WTC11 (cell line): ENCODE results near the gene CNTN5. TPM values are rescaled to one million over a fixed set of nuclear protein-coding genes. Genes with fewer than 3 reads are reported as not detected.

Experiments
- ATAC-seq: fragments of 200-7000 bp; cut with Tn5 transposase; 2 replicates; pipeline ENCODE4 v1.10.0; 2021; ENCODE audit warnings: mild to moderate bottlenecking, moderate library complexity
- CTCF ChIA-PET: fragments of 300-600 bp; sonication (Branson Sonifier 250); formaldehyde crosslinking; loops from one replicate; lab custom pipeline; 2021; ENCODE audit warnings: antibody characterized with exemption; lab: Charles Lee
- POLR2A ChIA-PET: fragments of 350-600 bp; sonication (Branson Sonifier 250); formaldehyde crosslinking; loops from one replicate; lab custom pipeline; 2021; ENCODE audit warnings: antibody characterized with exemption; lab: Charles Lee
- DNase-seq: peaks from one replicate; pipeline ENCODE4 v3.0.0; 2021; ENCODE audit warnings: low spot score
- H3K27ac Mint-ChIP-seq: 2 replicates; pipeline ENCODE4 v1.8.0; 2021; ENCODE audit warnings: mixed read lengths
- H3K27me3 Mint-ChIP-seq: 2 replicates; pipeline ENCODE4 v1.8.0; 2021; ENCODE audit warnings: low read depth, mild to moderate bottlenecking, moderate library complexity, mixed read lengths
- H3K36me3 Mint-ChIP-seq: 2 replicates; pipeline ENCODE4 v1.8.0; 2021; ENCODE audit warnings: mixed read lengths
- H3K4me1 Mint-ChIP-seq: 2 replicates; pipeline ENCODE4 v1.8.0; 2022; ENCODE audit warnings: mixed read lengths
- H3K4me3 Mint-ChIP-seq: 2 replicates; pipeline ENCODE4 v1.8.0; 2021; ENCODE audit warnings: mild to moderate bottlenecking, moderate library complexity, mixed read lengths
- H3K9me3 Mint-ChIP-seq: 2 replicates; pipeline ENCODE4 v1.8.0; 2021; ENCODE audit warnings: mixed read lengths
- AFF4 ChIP-seq: sonication (generic); formaldehyde crosslinking; IDR thresholded peaks from 2 replicates; pipeline ENCODE4 v1.8.1; 2023; ENCODE audit warnings: mild to moderate bottlenecking, missing genetic modification reagents, borderline replicate concordance
- AR ChIP-seq: fragments of 250-450 bp; sonication (Bioruptor Pico); IDR thresholded peaks from 2 replicates; pipeline ENCODE4 v1.9.0; 2021; ENCODE audit warnings: mild to moderate bottlenecking
- CDX4 ChIP-seq: fragments of 250-450 bp; sonication (Bioruptor Pico); IDR thresholded peaks from 2 replicates; pipeline ENCODE4 v1.9.0; 2021; ENCODE audit warnings: moderate library complexity, mild to moderate bottlenecking, inconsistent platforms, borderline replicate concordance
- ESRRA ChIP-seq: sonication (generic); formaldehyde crosslinking; IDR thresholded peaks from 2 replicates; pipeline ENCODE4 v1.8.1; 2022; ENCODE audit warnings: mild to moderate bottlenecking, missing genetic modification reagents, borderline replicate concordance
- FOXP1 ChIP-seq: sonication (generic); formaldehyde crosslinking; IDR thresholded peaks from 2 replicates; pipeline ENCODE4 v1.8.0; 2022; ENCODE audit warnings: missing genetic modification reagents, mild to moderate bottlenecking, moderate library complexity, borderline replicate concordance
- GABPB1 ChIP-seq: sonication (generic); formaldehyde crosslinking; IDR thresholded peaks from 2 replicates; pipeline ENCODE4 v1.8.1; 2023; ENCODE audit warnings: mild to moderate bottlenecking, missing genetic modification reagents
- GTF2I ChIP-seq: fragments of 250-450 bp; sonication (Bioruptor Pico); conservative IDR thresholded peaks from 2 replicates; pipeline ENCODE4 v1.4.0; 2021; ENCODE audit warnings: mild to moderate bottlenecking
- JUN ChIP-seq: sonication (generic); formaldehyde crosslinking; IDR thresholded peaks from 2 replicates; pipeline ENCODE4 v1.8.0; 2023; ENCODE audit warnings: mild to moderate bottlenecking, missing genetic modification reagents
- KAT7 ChIP-seq: sonication (generic); formaldehyde crosslinking; IDR thresholded peaks from 2 replicates; pipeline ENCODE4 v1.8.1; 2023; ENCODE audit warnings: missing genetic modification reagents, mild to moderate bottlenecking, borderline replicate concordance
- NR1H2 ChIP-seq: sonication (generic); formaldehyde crosslinking; IDR thresholded peaks from 2 replicates; pipeline ENCODE4 v1.9.0; 2021; ENCODE audit warnings: mild to moderate bottlenecking, moderate library complexity, missing genetic modification reagents
- NR3C1 ChIP-seq: sonication (generic); formaldehyde crosslinking; conservative IDR thresholded peaks from 2 replicates; pipeline ENCODE4 v1.8.1; 2023; ENCODE audit warnings: low read depth, mild to moderate bottlenecking, missing genetic modification reagents
- PREB ChIP-seq: sonication (generic); formaldehyde crosslinking; IDR thresholded peaks from 2 replicates; pipeline ENCODE4 v1.8.1; 2022; ENCODE audit warnings: mild to moderate bottlenecking, missing genetic modification reagents, moderate library complexity, borderline replicate concordance
- RORB ChIP-seq: fragments of 250-450 bp; sonication (Bioruptor Pico); IDR thresholded peaks from 2 replicates; pipeline ENCODE4 v1.9.0; 2021; ENCODE audit warnings: mild to moderate bottlenecking
- SOX15 ChIP-seq: fragments of 250-450 bp; sonication (Bioruptor Pico); IDR thresholded peaks from 2 replicates; pipeline ENCODE4 v1.9.0; 2021; ENCODE audit warnings: mild to moderate bottlenecking
- TCF7 ChIP-seq: sonication (generic); formaldehyde crosslinking; IDR thresholded peaks from 2 replicates; pipeline ENCODE4 v1.8.0; 2022; ENCODE audit warnings: mild to moderate bottlenecking, low read depth, missing genetic modification reagents, moderate library complexity
- ZMAT4 ChIP-seq: fragments of 250-450 bp; sonication (Bioruptor Pico); IDR thresholded peaks from 2 replicates; pipeline ENCODE4 v1.9.0; 2021; ENCODE audit warnings: mild to moderate bottlenecking
- ZNF317 ChIP-seq: sonication (generic); formaldehyde crosslinking; IDR thresholded peaks from 2 replicates; pipeline ENCODE4 v1.8.1; 2023; ENCODE audit warnings: low read depth, mild to moderate bottlenecking, moderate library complexity, missing genetic modification reagents, borderline replicate concordance
- ZNF396 ChIP-seq: fragments of 250-450 bp; sonication (Bioruptor Pico); IDR thresholded peaks from 2 replicates; pipeline ENCODE4 v1.8.0; 2021; ENCODE audit warnings: mild to moderate bottlenecking, moderate library complexity, borderline replicate concordance
- ZNF512 ChIP-seq: sonication (generic); formaldehyde crosslinking; IDR thresholded peaks from 2 replicates; pipeline ENCODE4 v1.8.1; 2022; ENCODE audit warnings: missing genetic modification reagents, borderline replicate concordance
- total RNA-seq: library from RNA; stranded (reverse); gene quantifications from 3 replicates; pipeline ENCODE4 v1.2.3, GENCODE V29; 2021
- TF ChIP-seq, protein P1 (sequence below): sonication (generic); formaldehyde crosslinking; IDR thresholded peaks from 2 replicates; pipeline ENCODE4 v1.8.1; 2022; ENCODE audit warnings: mild to moderate bottlenecking, moderate library complexity, missing genetic modification reagents
- TF ChIP-seq, protein P2 (sequence below): sonication (generic); formaldehyde crosslinking; IDR thresholded peaks from 2 replicates; pipeline ENCODE4 v1.8.1; 2023; ENCODE audit warnings: mild to moderate bottlenecking, missing genetic modification reagents, moderate library complexity

The CNTN5 gene
- total RNA-seq, 1 experiment from 2014 or later = 0.07 TPM

- H3K36me3 Mint-ChIP-seq = peaks cover 26% of the 10 kb centered on the region
- H3K27me3 Mint-ChIP-seq = peaks cover 22% of the 10 kb centered on the region
- TF ChIP-seq, protein P1, sequence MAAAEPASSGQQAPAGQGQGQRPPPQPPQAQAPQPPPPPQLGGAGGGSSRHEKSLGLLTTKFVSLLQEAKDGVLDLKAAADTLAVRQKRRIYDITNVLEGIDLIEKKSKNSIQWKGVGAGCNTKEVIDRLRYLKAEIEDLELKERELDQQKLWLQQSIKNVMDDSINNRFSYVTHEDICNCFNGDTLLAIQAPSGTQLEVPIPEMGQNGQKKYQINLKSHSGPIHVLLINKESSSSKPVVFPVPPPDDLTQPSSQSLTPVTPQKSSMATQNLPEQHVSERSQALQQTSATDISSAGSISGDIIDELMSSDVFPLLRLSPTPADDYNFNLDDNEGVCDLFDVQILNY (CRISPR knock-in tag) = no peak
- TF ChIP-seq, protein P2, sequence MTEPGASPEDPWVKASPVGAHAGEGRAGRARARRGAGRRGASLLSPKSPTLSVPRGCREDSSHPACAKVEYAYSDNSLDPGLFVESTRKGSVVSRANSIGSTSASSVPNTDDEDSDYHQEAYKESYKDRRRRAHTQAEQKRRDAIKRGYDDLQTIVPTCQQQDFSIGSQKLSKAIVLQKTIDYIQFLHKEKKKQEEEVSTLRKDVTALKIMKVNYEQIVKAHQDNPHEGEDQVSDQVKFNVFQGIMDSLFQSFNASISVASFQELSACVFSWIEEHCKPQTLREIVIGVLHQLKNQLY = no peak
- no peak for TF ChIP-seq ZNF317 (CRISPR knock-in tag)
- no peak for TF ChIP-seq FOXP1
- TF ChIP-seq NR1H2 = no peak
- TF ChIP-seq NR3C1 (CRISPR knock-in tag) = no peak
- TF ChIP-seq ZNF396 = no peak
- TF ChIP-seq ZMAT4 = no peak
- no peak for TF ChIP-seq GABPB1 (CRISPR knock-in tag)
- no peak for TF ChIP-seq AR (CRISPR knock-in tag)
- TF ChIP-seq TCF7 (CRISPR knock-in tag) = no peak
- TF ChIP-seq, all 79 proteins: peak for 0
- Mint-ChIP-seq H3K4me3 (no peak overlapping the region), H3K9me3 (peaks cover 28% of the 10 kb centered on the region), H3K27ac (no peak overlapping the region), H3K4me1 (no peaks in the 10 kb centered on the region)
- ATAC-seq (no peak), DNase-seq (no peak)
- ChIA-PET CTCF (no interaction called here), POLR2A (no interaction called here)
Observed at GRCh38 chr11:99932684-99933083, 911.9 kb downstream of the CNTN5 start.

- Mint-ChIP-seq H3K9me3 (peaks cover 15% of the 10 kb centered on the region), H3K27ac (no peak overlapping the region), H3K27me3 (peaks cover 9% of the 10 kb centered on the region), H3K4me1 (no peaks in the 10 kb centered on the region), H3K36me3 (peaks cover 12% of the 10 kb centered on the region), H3K4me3 (no peak overlapping the region)
- ChIA-PET POLR2A (no interaction called here), CTCF (no interaction called here)
- ATAC-seq (no peak), DNase-seq (no peak)
- TF ChIP-seq CDX4 (CRISPR knock-in tag) (no peak), ESRRA (no peak), KAT7 (CRISPR knock-in tag) (no peak), ZNF317 (CRISPR knock-in tag) (no peak), ZNF512 (CRISPR knock-in tag) (no peak), SOX15 (CRISPR knock-in tag) (no peak), JUN (no peak), PREB (CRISPR knock-in tag) (no peak), RORB (CRISPR knock-in tag) (no peak), GTF2I (no peak), AFF4 (CRISPR knock-in tag) (no peak)
- TF ChIP-seq, protein P1 (CRISPR knock-in tag) = no peak
- TF ChIP-seq, protein P2 = no peak
Observed at GRCh38 chr11:99934008-99934407, 913.3 kb downstream of the CNTN5 start.
